SK-N-SH (cell line): ENCODE data around the gene USP10. TPM values are rescaled to one million over a fixed set of nuclear protein-coding genes. Genes with fewer than 3 reads are reported as not detected.

Experiments
- CTCF ChIA-PET: fragments of 300-600, 350-600 bp; formaldehyde crosslinking; extraction: SDS; loops from one replicate; lab custom pipeline; 2021; lab: Yijun Ruan, JAX
- POLR2A ChIA-PET: fragments of 350-600 bp; sonication (Branson Sonifier 250); formaldehyde crosslinking; extraction: SDS; loops from one replicate; lab custom pipeline; 2020; ENCODE audit warnings: antibody characterized with exemption, inconsistent platforms; lab: Yijun Ruan, JAX
- DNase-seq: peaks from one replicate; pipeline ENCODE4 v3.0.0; 2012
- H2AFZ ChIP-seq: fragments of 200-600 bp; sonication (generic); 2 replicates; pipeline ENCODE4 v1.8.1; 2016; ENCODE audit warnings: antibody characterized with exemption, mild to moderate bottlenecking, low read depth
- H3F3A ChIP-seq: fragments of 200-600 bp; sonication (generic); replicated peaks from 2 replicates; pipeline ENCODE3; 2016; ENCODE audit warnings: antibody characterized with exemption, mild to moderate bottlenecking; ENCODE audit not compliant: insufficient read depth
- H3K27ac ChIP-seq, 2 experiments: fragments of 200-500 bp in 1 of 2; fragments of 200-600 bp in 1 of 2; sonication (Bioruptor generic) in 1 of 2; sonication (generic), shearing (Covaris generic) in 1 of 2; 2 replicates each; pipeline versions ENCODE4 v1.5.1 to v1.6.1; 2014 to 2016; ENCODE audit warnings: low read depth in 2 of 2, inconsistent platforms in 1 of 2, low read length in 1 of 2, mild to moderate bottlenecking in 1 of 2, mixed read lengths in 1 of 2
- H3K27me3 ChIP-seq: fragments of 200-600 bp; sonication (generic), shearing (Covaris generic); 2 replicates; pipeline ENCODE4 v1.6.1; 2016; ENCODE audit warnings: mixed run types; ENCODE audit not compliant: insufficient read depth
- H3K36me3 ChIP-seq, 2 experiments: fragments of 200-500 bp in 1 of 2; fragments of 200-600 bp in 1 of 2; sonication (Bioruptor generic) in 1 of 2; sonication (generic) in 1 of 2; replicated peaks in 1 of 2; 2 replicates each; pipeline versions ENCODE3 to v1.5.1; 2014 to 2016; ENCODE audit warnings: low read length in 1 of 2, mild to moderate bottlenecking in 1 of 2; ENCODE audit not compliant: insufficient read depth in 2 of 2, control insufficient read depth in 1 of 2
- H3K4me1 ChIP-seq, 2 experiments: fragments of 200-500 bp in 1 of 2; fragments of 200-600 bp in 1 of 2; sonication (Bioruptor generic) in 1 of 2; sonication (generic), shearing (Covaris generic) in 1 of 2; 2 replicates each; pipeline versions ENCODE4 v1.5.1 to v1.6.1; 2014 to 2016; ENCODE audit warnings: low read depth in 1 of 2, low read length in 1 of 2, mixed run types in 1 of 2; ENCODE audit not compliant: insufficient read depth in 2 of 2, control insufficient read depth in 1 of 2
- H3K4me2 ChIP-seq: fragments of 200-600 bp; sonication (generic), shearing (Covaris generic); 2 replicates; pipeline ENCODE4 v1.6.1; 2017; ENCODE audit warnings: mixed run types
- H3K4me3 ChIP-seq, 2 experiments: fragments of 200-500 bp in 1 of 2; fragments of 200-600 bp in 1 of 2; sonication (Bioruptor generic) in 1 of 2; sonication (generic), shearing (Covaris generic) in 1 of 2; 2 replicates each; pipeline versions ENCODE4 v1.5.1 to v1.8.1; 2014 to 2016; ENCODE audit warnings: low read depth in 2 of 2, inconsistent platforms in 1 of 2, low read length in 1 of 2, mild to moderate bottlenecking in 1 of 2, mixed read lengths in 1 of 2, moderate library complexity in 1 of 2
- H3K79me2 ChIP-seq: fragments of 200-600 bp; sonication (generic); 2 replicates; pipeline ENCODE4 v1.8.1; 2017; ENCODE audit warnings: mild to moderate bottlenecking; ENCODE audit not compliant: insufficient read depth
- H3K9ac ChIP-seq: fragments of 200-600 bp; sonication (generic); 2 replicates; pipeline ENCODE4 v1.6.1; 2017; ENCODE audit warnings: mixed run types
- H3K9me2 ChIP-seq: fragments of 200-600 bp; sonication (generic); 2 replicates; pipeline ENCODE4 v1.6.1; 2017; ENCODE audit warnings: mixed run types
- H3K9me3 ChIP-seq: fragments of 200-600 bp; sonication (generic); 2 replicates; pipeline ENCODE4 v1.6.1; 2017; ENCODE audit warnings: mixed run types, mild to moderate bottlenecking, moderate library complexity
- H4K20me1 ChIP-seq: fragments of 200-600 bp; sonication (generic); 2 replicates; pipeline ENCODE4 v1.6.1; 2017; ENCODE audit warnings: mild to moderate bottlenecking, mixed run types; ENCODE audit not compliant: insufficient read depth
- CHD2 ChIP-seq: fragments of 150-350 bp; IDR thresholded peaks from 2 replicates; pipeline ENCODE4 v1.6.1; 2018; ENCODE audit warnings: low read length; ENCODE audit not compliant: partially characterized antibody
- ELF1 ChIP-seq: IDR thresholded peaks from 2 replicates; pipeline ENCODE4 v1.4.0; 2012
- EZH2phosphoT487 ChIP-seq: fragments of 200-600 bp; sonication (generic); IDR thresholded peaks from 2 replicates; pipeline ENCODE4 v1.6.1; 2017; ENCODE audit warnings: low read depth, mixed run types, mild to moderate bottlenecking, antibody characterized with exemption, moderate library complexity, borderline replicate concordance
- FOSL2 ChIP-seq: IDR thresholded peaks from 2 replicates; pipeline ENCODE4 v1.4.0; 2012; ENCODE audit warnings: low read depth, mild to moderate bottlenecking, moderate library complexity, borderline replicate concordance
- FOXJ3 ChIP-seq: sonication (generic); formaldehyde crosslinking; IDR thresholded peaks from 2 replicates; pipeline ENCODE4 v1.5.1; 2020; ENCODE audit warnings: mild to moderate bottlenecking, missing genetic modification reagents
- FOXM1 ChIP-seq: IDR thresholded peaks from 2 replicates; pipeline ENCODE4 v1.4.0; 2012; ENCODE audit warnings: low read depth, mild to moderate bottlenecking
- MXI1 ChIP-seq: IDR thresholded peaks from 2 replicates; pipeline ENCODE4 v1.6.1; 2012; ENCODE audit warnings: mild to moderate bottlenecking, low read depth, low read length, improper control_type of control experiment
- NFIC ChIP-seq: IDR thresholded peaks from 2 replicates; pipeline ENCODE4 v1.4.0; 2012; ENCODE audit warnings: borderline replicate concordance
- POLR2AphosphoS5 ChIP-seq: IDR thresholded peaks from 2 replicates; pipeline ENCODE4 v1.6.1; 2012; ENCODE audit warnings: low read depth, low read length
- RCOR1 ChIP-seq: fragments of 150-350 bp; IDR thresholded peaks from 2 replicates; pipeline ENCODE4 v1.6.1; 2017; ENCODE audit warnings: antibody characterized with exemption, low read length
- RXRA ChIP-seq: IDR thresholded peaks from 2 replicates; pipeline ENCODE4 v1.4.0; 2012; ENCODE audit warnings: low read depth, mild to moderate bottlenecking, borderline replicate concordance
- SMC3 ChIP-seq: IDR thresholded peaks from 2 replicates; pipeline ENCODE4 v1.6.1; 2012; ENCODE audit warnings: low read depth, low read length, improper control_type of control experiment
- TAF1 ChIP-seq: IDR thresholded peaks from 2 replicates; pipeline ENCODE4 v1.6.1; 2012; ENCODE audit warnings: low read depth, mild to moderate bottlenecking, low read length, moderate library complexity, borderline replicate concordance
- TCF12 ChIP-seq: IDR thresholded peaks from 2 replicates; pipeline ENCODE4 v1.4.0; 2012
- TEAD4 ChIP-seq: IDR thresholded peaks from 2 replicates; pipeline ENCODE4 v1.4.0; 2012; ENCODE audit warnings: mild to moderate bottlenecking, borderline replicate concordance; ENCODE audit not compliant: insufficient read depth
- YY1 ChIP-seq: IDR thresholded peaks from 2 replicates; pipeline ENCODE4 v1.4.0; 2012; ENCODE audit warnings: low read depth, mild to moderate bottlenecking
- WGBS: methylation state at CpG from one replicate; pipeline ENCODE4 v1.1.6; 2017; ENCODE audit warnings: low lambda C conversion rate; 5-methylcytosine and 5-hydroxymethylcytosine counted together
- polyA plus RNA-seq, 3 experiments: library from polyadenylated mRNA; depleted of rRNA; stranded (reverse); fragments of >200 nt; gene quantifications; 2 replicates each; pipeline ENCODE4 v1.2.3, GENCODE V29; 2012
- TF ChIP-seq, protein P1 (sequence below): IDR thresholded peaks from 2 replicates; pipeline ENCODE4 v1.4.0; 2012; ENCODE audit warnings: low read depth, borderline replicate concordance

USP10 gene
- polyA plus RNA-seq, 1 of the 3 experiments (the other 2 are of a cell fraction), result 49.2 TPM

DNA sequence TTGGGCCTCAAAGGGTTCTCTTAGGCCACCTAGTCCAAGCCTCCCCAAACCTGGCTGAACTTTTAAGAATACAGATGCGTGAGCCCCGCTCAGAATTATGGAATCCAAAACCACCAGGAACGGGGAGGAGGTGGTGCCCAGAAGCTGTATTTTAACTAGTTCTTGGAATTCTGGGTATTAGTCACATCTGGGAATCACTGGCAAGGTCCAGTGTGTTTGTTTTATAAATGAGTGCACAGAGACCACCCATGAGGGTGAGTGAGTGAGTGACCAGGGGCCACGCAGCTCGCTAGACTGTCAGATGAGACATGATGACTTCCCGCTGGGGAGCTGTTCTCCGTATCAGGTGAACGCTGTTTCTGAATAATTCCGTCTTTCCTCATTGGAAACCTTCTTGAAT, 37.3 kb upstream of the USP10 start:
- Histone ChIP-seq H3K9ac (no peak overlapping the region), H4K20me1 (0 out of 2 replicates have a peak, but pooled peaks cover 11% of the 10 kb centered on the region), H3K36me3 (peaks cover 22 to 66% of the 10 kb centered on the region in 2 experiments), H3K79me2 (peaks cover 6% of the 10 kb centered on the region), H3K4me1 (peaks cover 0 to 7% of the 10 kb centered on the region in 2 experiments; a peak in 3 of 4 replicates), H3K9me2 (no peaks in the 10 kb centered on the region), H3K9me3 (no peaks in the 10 kb centered on the region), H3F3A (no peaks in the 10 kb centered on the region), H3K27me3 (no peaks in the 10 kb centered on the region), H3K4me3 (no peak overlapping the region), H2AFZ (no peak overlapping the region), H3K4me2 (no peak overlapping the region), H3K27ac (no peak overlapping the region)
- POLR2A ChIA-PET, result no interaction called here
- WGBS, result 93% methylated on average over 9 of the region's 9 CpGs
- CTCF ChIA-PET, result interaction anchor here (0.9 to 3.9 kb wide), 9 partner anchors 9 to 309 kb away, joined by 3 to 27 read pairs (median 3); no protein-coding TSS in a partner anchor
- TF ChIP-seq FOXM1 (no peak), RXRA (no peak), TCF12 (no peak), POLR2AphosphoS5 (no peak), TEAD4 (no peak), ELF1 (no peak), RCOR1 (no peak), CHD2 (no peak), FOSL2 (no peak), NFIC (no peak), YY1 (no peak), SMC3 (no peak)
- TF ChIP-seq, protein P1, sequence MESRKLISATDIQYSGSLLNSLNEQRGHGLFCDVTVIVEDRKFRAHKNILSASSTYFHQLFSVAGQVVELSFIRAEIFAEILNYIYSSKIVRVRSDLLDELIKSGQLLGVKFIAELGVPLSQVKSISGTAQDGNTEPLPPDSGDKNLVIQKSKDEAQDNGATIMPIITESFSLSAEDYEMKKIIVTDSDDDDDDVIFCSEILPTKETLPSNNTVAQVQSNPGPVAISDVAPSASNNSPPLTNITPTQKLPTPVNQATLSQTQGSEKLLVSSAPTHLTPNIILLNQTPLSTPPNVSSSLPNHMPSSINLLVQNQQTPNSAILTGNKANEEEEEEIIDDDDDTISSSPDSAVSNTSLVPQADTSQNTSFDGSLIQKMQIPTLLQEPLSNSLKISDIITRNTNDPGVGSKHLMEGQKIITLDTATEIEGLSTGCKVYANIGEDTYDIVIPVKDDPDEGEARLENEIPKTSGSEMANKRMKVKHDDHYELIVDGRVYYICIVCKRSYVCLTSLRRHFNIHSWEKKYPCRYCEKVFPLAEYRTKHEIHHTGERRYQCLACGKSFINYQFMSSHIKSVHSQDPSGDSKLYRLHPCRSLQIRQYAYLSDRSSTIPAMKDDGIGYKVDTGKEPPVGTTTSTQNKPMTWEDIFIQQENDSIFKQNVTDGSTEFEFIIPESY, result no peak
- DNase-seq, result no peak

DNA sequence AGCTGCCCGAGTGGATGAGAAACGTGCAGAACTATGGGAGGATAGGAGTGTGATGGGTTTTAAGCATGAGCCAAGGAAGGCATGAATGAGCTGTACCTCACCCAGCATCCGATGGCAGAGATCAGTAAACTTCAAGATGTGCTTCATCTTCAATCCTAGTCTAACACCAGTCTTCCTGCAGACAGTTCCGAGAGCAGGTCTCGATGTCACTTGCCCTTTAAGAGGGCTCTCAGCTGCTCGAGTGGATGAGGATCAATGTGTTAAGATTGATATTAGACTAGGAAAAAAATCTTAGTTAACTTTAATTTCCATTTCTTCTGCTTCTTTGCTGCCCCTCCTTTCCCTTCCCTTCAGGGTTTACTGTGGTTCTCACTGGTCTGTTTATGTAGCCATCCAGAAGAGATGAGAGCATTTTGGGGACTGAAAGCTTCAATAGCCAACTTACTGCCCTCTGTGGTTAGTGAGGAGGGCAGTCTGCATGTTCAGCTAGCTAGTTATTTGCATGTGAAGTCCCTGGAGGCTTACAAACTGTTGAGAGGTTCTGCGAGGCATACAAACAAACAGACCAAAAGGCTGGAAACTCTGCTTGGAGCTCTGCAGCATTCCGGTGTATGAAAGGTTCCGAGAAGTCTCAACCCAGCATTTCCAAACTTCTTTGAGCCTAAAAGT, 36.2 kb upstream of the USP10 start:
- H3K4me1 ChIP-seq, result peaks cover 0 to 16% of the 10 kb centered on the region in 2 experiments; a peak in 3 of 4 replicates
- H3F3A ChIP-seq, result no peaks in the 10 kb centered on the region
- no peaks in the 10 kb centered on the region for H3K9me3 ChIP-seq
- H4K20me1 ChIP-seq, result 0 out of 2 replicates have a peak, but pooled peaks cover 8% of the 10 kb centered on the region
- no peak overlapping the region for H3K4me2 ChIP-seq
- TF ChIP-seq EZH2phosphoT487, result no peak
- TF ChIP-seq TAF1, result no peak
- TF ChIP-seq FOXJ3 (CRISPR knock-in tag), result no peak
- no peak for TF ChIP-seq MXI1
- no peaks in the 10 kb centered on the region for H3K27me3 ChIP-seq
- 74% methylated on average over 9 of the region's 9 CpGs for WGBS
- H3K4me3 ChIP-seq, result no peak overlapping the region
- no peaks in the 10 kb centered on the region for H3K9me2 ChIP-seq
- no peak overlapping the region for H2AFZ ChIP-seq
- no peak overlapping the region for H3K9ac ChIP-seq
- peaks cover 6% of the 10 kb centered on the region for H3K79me2 ChIP-seq
- no peak for DNase-seq
- peaks cover 22 to 55% of the 10 kb centered on the region in 2 experiments for H3K36me3 ChIP-seq
- ChIA-PET POLR2A (no interaction called here), CTCF (interaction anchor here (0.8 to 3.9 kb wide), 8 partner anchors 9 to 307 kb away, joined by 3 to 27 read pairs (median 6); no protein-coding TSS in a partner anchor)
- no peak overlapping the region for H3K27ac ChIP-seq
